ENCODE results near the gene RNU6-1. TPM values are rescaled to one million over a fixed set of nuclear protein-coding genes. Genes with fewer than 3 reads are reported as not detected.

The RNU6-1 gene
- total RNA-seq, 1 experiment from 2014 or later: not detected

GRCh38 chr15:67807141-67807540 is 32.7 kb downstream of the RNU6-1 start:
- CTCF ChIA-PET: no interaction called here
- DNase-seq: peak in 1 of 2 experiments; percentile 10
- Mint-ChIP-seq H3K9me3 (ENCODE audit: unreplicated experiment) (no peaks in the 10 kb centered on the region), H3K36me3 (ENCODE audit: insufficient read depth, unreplicated experiment) (no peaks in the 10 kb centered on the region), H3K27me3 (ENCODE audit: insufficient read depth, unreplicated experiment) (no peaks in the 10 kb centered on the region), H3K4me1 (ENCODE audit: low read depth, unreplicated experiment) (no peaks in the 10 kb centered on the region), H3K27ac (ENCODE audit: unreplicated experiment) (no peak overlapping the region), H3K4me3 (ENCODE audit: unreplicated experiment) (no peak overlapping the region)
- H3K9me3 ChIP-seq: no peaks in the 10 kb centered on the region
- H3K27me3 ChIP-seq (replicated peaks; ENCODE audit: control insufficient read depth, insufficient read depth, low read length): no peaks in the 10 kb centered on the region
- H3K36me3 ChIP-seq (ENCODE audit: control insufficient read depth, insufficient read depth, low read length): no peaks in the 10 kb centered on the region
- POLR2A ChIA-PET: no interaction called here
- no peak overlapping the region for H3K4me3 ChIP-seq (ENCODE audit: low read depth, low read length)
- no TSS peak for BruUV-seq (replicated peaks)
- H3K4me1 ChIP-seq: no peaks in the 10 kb centered on the region
- no peak for TF ChIP-seq CTCF (IDR thresholded peaks at IDR 0.05; ENCODE audit: insufficient read depth in 1 of 2, low read depth in 1 of 2, low read length in 1 of 2, severe bottlenecking in 1 of 2, unreplicated experiment in 1 of 2)
- intact Hi-C loops (cut with micrococcal nuclease; ENCODE audit: unreplicated experiment): no loop called here

GRCh38 chr15:67806536-67806935 is 33.3 kb downstream of the RNU6-1 start:
- no peak for TF ChIP-seq CTCF (IDR thresholded peaks at IDR 0.05; ENCODE audit: insufficient read depth in 1 of 2, low read depth in 1 of 2, low read length in 1 of 2, severe bottlenecking in 1 of 2, unreplicated experiment in 1 of 2)
- Mint-ChIP-seq H3K27me3 (ENCODE audit: insufficient read depth, unreplicated experiment) (no peaks in the 10 kb centered on the region), H3K36me3 (ENCODE audit: insufficient read depth, unreplicated experiment) (no peaks in the 10 kb centered on the region), H3K4me1 (ENCODE audit: low read depth, unreplicated experiment) (no peaks in the 10 kb centered on the region), H3K27ac (ENCODE audit: unreplicated experiment) (no peak overlapping the region), H3K4me3 (ENCODE audit: unreplicated experiment) (no peak overlapping the region), H3K9me3 (ENCODE audit: unreplicated experiment) (no peaks in the 10 kb centered on the region)
- Histone ChIP-seq H3K9me3 (no peaks in the 10 kb centered on the region), H3K27me3 (replicated peaks; ENCODE audit: control insufficient read depth, insufficient read depth, low read length) (no peaks in the 10 kb centered on the region), H3K4me3 (ENCODE audit: low read depth, low read length) (no peak overlapping the region), H3K4me1 (no peaks in the 10 kb centered on the region), H3K36me3 (ENCODE audit: control insufficient read depth, insufficient read depth, low read length) (no peaks in the 10 kb centered on the region)
- POLR2A ChIA-PET: no interaction called here
- CTCF ChIA-PET: no interaction called here
- peak in 1 of 2 experiments; percentile 18 for DNase-seq
- intact Hi-C loops (cut with micrococcal nuclease; ENCODE audit: unreplicated experiment): no loop called here
- BruUV-seq (replicated peaks): no TSS peak

- H3K27ac Mint-ChIP-seq (ENCODE audit: unreplicated experiment): no peak overlapping the region
- Histone ChIP-seq H3K4me1 (no peaks in the 10 kb centered on the region), H3K4me3 (ENCODE audit: low read depth, low read length) (no peak overlapping the region), H3K27me3 (replicated peaks; ENCODE audit: control insufficient read depth, insufficient read depth, low read length) (no peaks in the 10 kb centered on the region), H3K9me3 (no peaks in the 10 kb centered on the region), H3K36me3 (ENCODE audit: control insufficient read depth, insufficient read depth, low read length) (no peaks in the 10 kb centered on the region)
- H3K4me1 Mint-ChIP-seq (ENCODE audit: low read depth, unreplicated experiment): no peaks in the 10 kb centered on the region
- peak in 1 of 2 experiments; percentile 22 for DNase-seq
- no TSS peak for BruUV-seq (replicated peaks)
- no peak for TF ChIP-seq CTCF (IDR thresholded peaks at IDR 0.05; ENCODE audit: insufficient read depth in 1 of 2, low read depth in 1 of 2, low read length in 1 of 2, severe bottlenecking in 1 of 2, unreplicated experiment in 1 of 2)
- H3K9me3 Mint-ChIP-seq (ENCODE audit: unreplicated experiment): no peaks in the 10 kb centered on the region
- ChIA-PET CTCF (no interaction called here), POLR2A (no interaction called here)
- H3K4me3 Mint-ChIP-seq (ENCODE audit: unreplicated experiment): no peak overlapping the region
- no peaks in the 10 kb centered on the region for H3K36me3 Mint-ChIP-seq (ENCODE audit: insufficient read depth, unreplicated experiment)
- intact Hi-C loops (cut with micrococcal nuclease; ENCODE audit: unreplicated experiment): no loop called here
- H3K27me3 Mint-ChIP-seq (ENCODE audit: insufficient read depth, unreplicated experiment): no peaks in the 10 kb centered on the region
Observed at GRCh38 chr15:67805666-67806516, 34.0 kb downstream of the RNU6-1 start.
